GM18526 (cell line): Measurements from ENCODE around the gene IL7R.

Source experiments
- POLR2A ChIP-seq: IDR thresholded peaks from 3 replicates; pipeline ENCODE4 v1.6.1; 2011; ENCODE audit not compliant: insufficient read length; ENCODE audit errors: extremely low read depth

Gene IL7R

DNA sequence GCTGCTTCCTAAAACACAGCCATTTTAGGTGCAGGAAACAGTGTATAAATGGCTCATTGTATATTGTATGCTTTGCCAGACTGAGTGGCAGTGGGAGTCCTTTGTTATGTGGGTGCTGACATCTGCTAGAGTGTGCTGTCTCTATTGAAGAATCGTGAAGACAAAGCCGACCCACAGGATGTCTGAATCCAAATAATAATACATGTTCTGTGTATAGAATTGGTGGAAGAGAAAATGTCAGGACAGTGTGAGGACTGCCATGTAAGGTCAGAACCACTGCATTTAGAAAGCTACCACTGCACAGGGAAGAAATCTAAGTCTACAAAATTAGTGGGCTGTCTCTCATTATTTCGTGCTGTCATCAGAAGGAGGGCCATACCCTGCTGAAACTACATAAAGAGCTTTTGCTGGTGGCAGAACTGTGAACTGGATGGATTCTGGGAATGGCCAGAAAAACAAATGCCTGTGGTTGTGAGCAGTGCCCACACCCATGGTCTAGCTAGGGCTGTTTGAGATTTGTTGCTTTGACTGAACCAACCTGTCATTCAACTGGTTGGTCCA, 2.5 kb downstream of the IL7R start:
- TF ChIP-seq POLR2A: no peak

DNA sequence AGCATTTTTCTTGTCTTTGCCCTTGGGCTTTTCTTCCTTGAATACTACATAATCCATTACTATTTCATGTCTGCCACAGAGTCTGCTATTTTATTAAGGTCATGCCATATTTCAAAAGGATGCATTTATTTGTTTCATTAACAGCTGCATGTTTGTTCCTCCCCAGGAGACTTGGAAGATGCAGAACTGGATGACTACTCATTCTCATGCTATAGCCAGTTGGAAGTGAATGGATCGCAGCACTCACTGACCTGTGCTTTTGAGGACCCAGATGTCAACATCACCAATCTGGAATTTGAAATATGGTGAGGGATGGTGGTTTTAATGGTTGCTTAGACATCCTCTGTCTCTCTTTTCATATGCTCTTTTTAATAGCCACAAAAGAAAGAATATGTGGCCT, 4.0 kb downstream of the IL7R start:
- no peak for TF ChIP-seq POLR2A

DNA sequence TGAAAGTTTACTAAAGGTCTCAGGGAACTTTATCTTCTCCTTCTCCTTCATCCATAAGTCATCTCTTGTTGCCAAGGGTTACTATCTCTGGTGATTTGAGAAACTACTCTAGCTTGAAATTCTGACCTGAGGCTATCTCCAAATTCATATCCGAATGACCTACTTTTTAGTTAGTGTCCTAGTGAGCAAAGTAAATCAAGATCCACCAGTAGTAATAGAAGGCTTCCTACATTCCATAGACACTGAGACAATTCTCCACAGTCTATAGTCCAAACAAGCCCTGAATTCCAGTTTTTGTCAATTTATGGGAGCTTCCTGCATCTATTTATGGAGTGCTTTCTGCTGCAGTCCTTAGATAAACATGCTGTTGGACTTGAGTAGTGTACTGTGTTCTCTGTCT, 5.0 kb downstream of the IL7R start:
- TF ChIP-seq POLR2A: no peak

DNA sequence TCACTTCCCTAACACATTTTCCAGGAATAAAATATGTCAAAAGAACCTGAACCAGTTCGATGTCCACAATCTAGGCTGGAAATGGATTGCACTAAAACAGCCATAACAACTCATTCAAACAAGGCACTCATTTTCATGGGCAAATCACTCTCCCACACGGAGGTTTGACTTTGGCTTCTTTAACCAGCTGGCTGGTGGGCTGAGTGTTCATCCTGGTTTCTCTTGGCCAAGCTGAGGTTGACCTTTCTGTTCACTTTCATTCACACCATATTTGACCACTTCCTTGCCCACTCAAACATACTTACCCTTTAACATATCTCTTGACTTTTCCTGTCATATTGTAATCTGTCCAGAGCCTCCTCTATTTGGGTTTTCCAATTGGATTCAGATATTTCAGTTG, 5.4 kb downstream of the IL7R start:
- no peak for TF ChIP-seq POLR2A

DNA sequence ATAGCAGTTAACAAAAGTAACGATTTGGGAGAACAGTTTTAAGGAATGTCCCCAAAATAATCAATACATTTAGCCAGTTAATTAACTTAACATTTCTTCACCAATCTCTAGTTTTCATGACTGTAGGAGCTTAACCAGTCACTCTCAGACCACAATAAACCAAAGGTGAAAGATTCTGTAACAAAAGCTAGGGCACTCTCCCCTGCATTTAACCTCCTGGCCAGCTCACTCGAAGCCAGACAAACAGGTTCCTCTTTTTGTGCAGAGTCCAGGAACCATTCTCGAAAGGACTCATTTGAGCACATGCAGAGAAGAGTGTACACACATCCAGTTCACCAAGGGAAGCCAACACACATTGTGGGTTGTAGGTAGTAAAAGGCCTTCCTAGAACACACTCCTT, 6.5 kb downstream of the IL7R start:
- TF ChIP-seq POLR2A: no peak

DNA sequence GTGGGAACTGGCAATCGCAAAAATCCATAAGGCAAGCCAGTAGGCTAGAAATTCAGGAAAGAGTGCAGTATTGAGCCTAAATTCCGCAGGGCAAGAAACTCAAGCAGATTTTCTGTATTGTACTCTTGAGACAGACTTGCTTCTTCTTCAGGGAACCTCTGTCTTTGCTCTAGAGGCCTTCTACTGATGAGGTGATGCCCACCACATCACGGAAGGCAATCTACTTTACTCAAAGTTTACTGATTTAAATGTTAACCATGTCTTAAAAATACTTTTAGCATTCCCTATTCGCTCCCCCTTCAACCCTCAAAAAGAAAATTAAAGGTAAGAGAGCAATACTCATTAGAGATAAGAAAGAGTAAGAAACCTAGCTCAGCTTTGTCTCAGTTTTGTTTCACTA, 11.3 kb downstream of the IL7R start:
- TF ChIP-seq POLR2A: no peak

DNA sequence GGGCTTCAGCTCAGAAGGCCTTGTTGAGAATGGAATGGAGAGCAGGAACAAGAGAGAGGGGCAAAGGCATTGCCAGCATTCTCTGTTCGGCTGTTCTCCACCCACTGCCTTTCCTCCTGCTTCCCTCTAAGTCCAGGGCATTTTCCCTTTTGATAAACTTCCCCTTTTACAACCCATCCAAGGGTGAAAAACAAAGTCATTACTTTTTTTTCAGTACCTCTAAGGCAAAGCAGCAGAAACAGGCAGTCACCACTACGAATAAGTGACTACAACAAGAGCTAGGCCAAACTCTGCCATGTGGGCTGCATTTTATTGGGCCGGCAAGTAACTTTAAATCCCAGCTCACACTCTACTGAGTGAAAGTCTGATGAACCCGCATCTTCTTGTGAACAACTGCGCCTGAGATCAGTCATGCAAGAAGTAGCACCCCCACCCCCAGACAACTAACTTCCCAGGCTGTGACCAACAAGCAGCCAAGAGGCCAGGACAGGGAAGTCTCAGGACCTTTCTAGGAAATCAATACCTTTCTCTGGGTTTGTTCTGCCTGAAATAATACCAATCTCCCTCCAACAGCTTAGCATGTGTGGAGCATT, 13.1 kb downstream of the IL7R start:
- no peak for TF ChIP-seq POLR2A

DNA sequence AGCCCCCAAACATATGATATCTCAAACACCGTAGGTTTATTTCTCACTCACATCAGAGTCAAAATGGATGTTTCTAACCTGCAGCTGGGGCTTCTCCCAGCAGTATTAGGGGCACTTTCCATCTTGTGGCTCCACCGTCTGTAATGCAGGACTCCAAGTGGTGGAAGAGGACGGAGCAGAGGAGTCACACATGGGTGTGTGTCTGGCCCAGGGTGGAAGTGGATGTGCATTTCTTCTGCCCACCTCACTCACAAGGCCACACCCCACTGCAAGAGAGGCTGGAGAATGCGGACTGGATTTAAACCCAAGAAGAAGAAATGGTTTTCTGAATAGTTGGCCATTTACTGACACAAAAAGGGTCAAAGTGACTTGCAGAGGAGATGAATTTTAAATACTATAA, 13.9 kb downstream of the IL7R start:
- TF ChIP-seq POLR2A: no peak

DNA sequence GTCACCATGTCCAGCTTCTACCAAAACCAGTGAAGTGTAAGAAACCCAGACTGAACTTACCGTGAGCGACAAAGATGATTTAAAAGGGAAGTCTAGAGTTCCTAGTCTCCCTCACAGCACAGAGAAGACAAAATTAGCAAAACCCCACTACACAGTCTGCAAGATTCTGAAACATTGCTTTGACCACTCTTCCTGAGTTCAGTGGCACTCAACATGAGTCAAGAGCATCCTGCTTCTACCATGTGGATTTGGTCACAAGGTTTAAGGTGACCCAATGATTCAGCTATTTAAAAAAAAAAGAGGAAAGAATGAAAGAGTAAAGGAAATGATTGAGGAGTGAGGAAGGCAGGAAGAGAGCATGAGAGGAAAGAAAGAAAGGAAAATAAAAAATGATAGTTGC, 19.8 kb downstream of the IL7R start:
- no peak for TF ChIP-seq POLR2A

DNA sequence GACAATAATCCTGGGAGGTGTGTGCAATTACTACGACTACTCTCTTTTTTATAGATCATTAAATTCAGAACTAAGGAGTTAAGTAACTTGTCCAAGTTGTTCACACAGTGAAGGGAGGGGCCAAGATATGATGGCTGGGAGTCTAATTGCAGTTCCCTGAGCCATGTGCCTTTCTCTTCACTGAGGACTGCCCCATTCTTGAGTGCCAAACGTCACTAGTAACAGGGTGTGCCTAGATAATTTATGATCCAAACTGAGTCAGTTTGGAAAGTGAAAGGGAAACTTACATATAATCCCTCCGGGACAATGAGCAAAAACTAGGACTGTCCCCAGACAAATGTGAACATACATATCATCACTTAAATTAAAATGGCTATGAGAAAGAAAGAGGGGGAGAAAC, 20.2 kb downstream of the IL7R start:
- no peak for TF ChIP-seq POLR2A

DNA sequence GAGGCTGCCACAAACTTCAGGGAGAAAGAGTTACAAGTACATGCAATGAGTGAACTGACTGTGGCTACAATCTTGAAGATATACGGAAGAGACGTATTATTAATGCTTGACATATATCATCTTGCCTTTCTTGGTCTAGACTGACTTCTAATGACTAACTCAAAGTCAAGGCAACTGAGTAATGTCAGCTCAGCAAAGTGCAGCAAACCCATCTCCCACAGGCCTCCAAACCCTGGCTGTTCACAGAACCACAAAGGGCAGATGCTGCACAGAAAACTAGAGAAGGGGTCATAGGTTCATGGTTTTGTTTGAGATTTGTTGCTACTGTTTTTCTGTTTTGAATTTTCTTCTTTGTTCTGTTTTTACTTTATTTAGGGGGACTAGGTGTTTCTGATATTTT, 21.0 kb downstream of the IL7R start:
- TF ChIP-seq POLR2A: no peak

DNA sequence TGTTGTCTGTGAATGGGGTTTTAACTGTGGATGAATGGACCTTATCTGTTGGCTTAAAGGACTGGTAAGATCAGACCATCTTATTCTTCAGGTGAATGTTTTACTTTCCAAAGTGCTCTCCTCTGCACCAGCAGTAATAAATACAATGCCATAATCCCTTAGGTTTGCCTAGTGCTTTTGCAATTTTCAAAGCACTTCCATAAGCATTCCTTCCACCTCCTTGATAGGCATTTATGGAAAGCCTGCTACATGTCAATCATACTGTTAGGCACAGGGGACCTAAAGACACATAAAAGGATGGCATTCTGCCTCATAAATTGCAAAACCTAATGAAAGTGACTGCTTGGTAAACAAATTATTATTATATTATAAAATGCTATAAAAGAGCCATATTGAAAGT, 21.4 kb downstream of the IL7R start:
- TF ChIP-seq POLR2A: no peak

DNA sequence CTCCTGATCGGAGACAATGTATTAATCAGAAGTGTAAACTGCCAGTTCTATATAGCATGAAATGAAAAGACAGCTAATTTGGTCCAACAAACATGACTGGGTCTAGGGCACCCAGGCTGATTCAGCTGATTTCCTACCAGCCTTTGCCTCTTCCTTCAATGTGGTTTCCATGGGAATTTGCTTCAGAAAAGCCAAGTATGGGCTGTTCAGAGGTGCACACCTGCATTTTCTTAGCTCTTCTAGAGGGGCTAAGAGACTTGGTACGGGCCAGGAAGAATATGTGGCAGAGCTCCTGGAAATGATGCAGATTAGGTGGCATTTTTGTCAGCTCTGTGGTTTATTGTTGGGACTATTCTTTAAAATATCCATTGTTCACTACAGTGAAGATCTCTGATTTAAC, 22.4 kb downstream of the IL7R start:
- no peak for TF ChIP-seq POLR2A

DNA sequence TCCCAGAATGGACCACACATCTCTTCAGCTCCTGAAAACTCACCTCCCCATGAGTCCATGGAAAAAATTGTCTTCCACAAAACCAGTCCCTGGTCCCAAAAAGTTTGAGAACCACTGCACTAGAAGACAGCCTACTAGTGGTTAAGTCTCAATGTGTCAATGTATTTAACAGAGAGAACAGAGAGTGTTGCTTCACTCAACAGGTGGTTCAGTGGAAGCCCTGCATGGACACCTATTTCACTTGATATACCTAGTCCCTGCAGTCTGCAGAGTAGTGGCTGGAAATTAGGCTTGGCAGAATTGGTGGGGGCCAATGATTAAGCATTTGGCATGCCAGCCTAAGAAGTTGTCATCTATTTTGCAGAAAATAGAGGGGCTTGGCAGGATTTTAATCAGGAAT, 23.0 kb downstream of the IL7R start:
- no peak for TF ChIP-seq POLR2A

DNA sequence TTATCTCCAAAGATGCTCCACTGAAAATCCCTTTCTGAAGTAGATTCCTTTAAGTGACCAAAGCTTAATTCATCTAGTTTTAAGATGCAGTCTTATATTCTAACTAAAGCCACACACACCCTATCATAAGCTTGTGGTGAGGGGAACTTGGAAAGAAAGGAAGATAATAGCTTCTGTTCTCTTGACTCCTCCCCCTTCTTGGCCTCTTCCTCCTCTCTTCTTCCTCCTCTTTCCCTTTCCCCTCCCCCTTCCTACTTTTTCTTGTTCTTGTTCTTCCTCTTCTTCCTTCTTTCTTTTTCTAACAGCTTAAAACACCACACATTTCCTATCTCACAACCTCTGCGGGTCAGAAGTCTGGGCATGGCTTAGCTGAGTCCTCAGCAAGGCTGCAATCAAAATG, 23.5 kb downstream of the IL7R start:
- TF ChIP-seq POLR2A: no peak

DNA sequence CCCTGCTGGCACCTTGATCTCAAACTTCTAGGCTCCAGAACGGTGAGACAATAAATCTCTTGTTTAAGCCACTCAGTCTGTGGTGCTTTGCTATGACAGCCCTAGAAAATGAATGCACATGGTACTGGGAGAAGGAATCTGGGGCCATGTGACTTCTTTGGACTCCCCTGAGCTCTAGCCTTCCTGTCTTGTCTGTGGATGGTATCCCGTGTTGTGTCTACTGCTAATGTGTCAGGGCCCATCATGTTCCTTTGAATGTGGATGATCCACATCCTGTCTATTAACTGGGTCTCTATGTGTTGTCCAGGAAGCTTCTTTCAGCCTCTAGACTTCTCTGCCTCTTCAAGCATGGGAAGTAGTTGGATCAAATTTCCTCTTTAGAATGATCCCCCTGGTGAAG, 25.1 kb downstream of the IL7R start:
- TF ChIP-seq POLR2A: no peak

DNA sequence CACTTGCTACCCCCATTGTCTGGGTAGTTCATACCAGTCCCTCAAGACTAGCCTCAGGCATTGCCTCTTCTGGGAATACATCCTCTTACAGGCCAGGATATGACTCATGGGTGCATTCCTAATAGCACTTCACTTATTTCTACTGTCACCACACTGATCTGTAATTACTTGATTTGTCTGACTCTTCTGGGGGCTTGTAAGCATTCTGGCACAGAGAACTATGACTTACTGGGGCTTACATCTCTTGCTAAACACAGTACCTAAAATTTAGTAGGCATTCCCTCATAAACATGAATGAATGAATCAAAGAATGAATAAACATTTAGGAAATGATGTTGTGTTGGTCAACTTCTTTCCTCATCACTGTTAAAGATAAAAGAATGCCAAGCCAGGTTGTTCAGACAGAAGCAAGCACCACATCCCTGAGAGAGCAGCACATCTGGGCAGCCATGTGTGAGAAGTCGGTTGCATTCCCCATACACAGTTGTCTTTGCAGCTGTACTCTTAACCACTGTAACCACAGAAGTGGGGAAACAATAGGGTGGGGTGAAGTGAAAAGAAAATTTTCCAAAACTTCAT, 27.6 kb downstream of the IL7R start:
- TF ChIP-seq POLR2A: no peak

DNA sequence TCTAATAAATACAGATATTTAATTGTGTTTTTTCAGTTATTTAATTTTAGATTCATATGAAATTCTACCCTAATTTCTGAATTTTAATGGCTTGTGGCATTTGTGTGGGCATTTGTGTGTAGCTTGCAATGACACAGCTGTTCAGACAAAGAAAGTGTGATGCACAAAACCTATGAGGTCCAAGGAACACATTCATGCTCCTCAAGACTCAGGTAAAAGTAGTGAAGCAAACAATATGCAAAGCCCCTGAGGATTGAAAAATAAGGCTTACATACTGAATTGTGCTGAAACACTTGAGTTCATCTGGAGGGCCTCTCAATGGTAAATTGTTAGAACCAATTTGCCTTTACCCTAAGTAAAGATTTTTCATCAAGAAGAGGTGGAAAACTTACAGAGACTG, 28.1 kb downstream of the IL7R start:
- TF ChIP-seq POLR2A: no peak

DNA sequence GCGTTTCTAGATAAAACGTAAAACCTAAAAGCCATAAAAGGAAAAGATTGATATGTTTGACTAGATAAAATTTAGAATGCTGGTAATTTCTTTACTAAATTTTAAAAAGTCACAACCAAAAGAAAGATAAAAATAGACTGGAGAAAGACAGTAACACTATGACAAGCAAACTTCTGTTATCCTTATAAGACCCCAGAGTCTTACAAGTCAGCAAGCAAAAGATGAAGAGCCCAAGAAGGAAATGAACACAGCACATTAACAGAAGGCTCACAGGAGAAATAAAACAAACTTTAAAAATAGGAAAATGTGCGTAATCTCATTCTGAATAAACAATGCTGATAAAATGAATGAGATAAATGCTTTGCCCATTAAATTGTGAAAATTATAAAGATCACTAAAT, 29.7 kb downstream of the IL7R start:
- no peak for TF ChIP-seq POLR2A
